Measurements from ENCODE around the gene DSCAM.

The DSCAM gene

GRCh38 chr21:40633048-40633447 is 213.9 kb downstream of the DSCAM start:
- Histone ChIP-seq H3K27ac (ENCODE audit: low read depth, low read length) (no peak overlapping the region), H3K36me3 (ENCODE audit: control insufficient read depth in 5 of 5, insufficient read depth in 5 of 5, low read length in 5 of 5) (no peaks in the 10 kb centered on the region), H3K9me3 (ENCODE audit: control insufficient read depth in 5 of 5, low read length in 5 of 5) (no peaks in the 10 kb centered on the region), H3K4me3 (ENCODE audit: low read depth in 1 of 5, low read length in 5 of 5) (no peak overlapping the region), H3K4me1 (ENCODE audit: control insufficient read depth in 5 of 5, insufficient read depth in 5 of 5, low read length in 5 of 5) (no peaks in the 10 kb centered on the region), H3K9ac (ENCODE audit: low read length in 5 of 5) (no peak overlapping the region), H3K27me3 (ENCODE audit: control insufficient read depth in 5 of 5, insufficient read depth in 4 of 5, low read length in 5 of 5) (no peaks in the 10 kb centered on the region)

- H3K27ac ChIP-seq (ENCODE audit: low read depth, low read length) = no peak overlapping the region
- no peaks in the 10 kb centered on the region for H3K9me3 ChIP-seq (ENCODE audit: control insufficient read depth in 5 of 5, low read length in 5 of 5)
- H3K27me3 ChIP-seq (ENCODE audit: control insufficient read depth in 5 of 5, insufficient read depth in 4 of 5, low read length in 5 of 5) = no peaks in the 10 kb centered on the region
- H3K4me3 ChIP-seq (ENCODE audit: low read depth in 1 of 5, low read length in 5 of 5) = no peak overlapping the region
- H3K4me1 ChIP-seq (ENCODE audit: control insufficient read depth in 5 of 5, insufficient read depth in 5 of 5, low read length in 5 of 5) = no peaks in the 10 kb centered on the region
- no peaks in the 10 kb centered on the region for H3K36me3 ChIP-seq (ENCODE audit: control insufficient read depth in 5 of 5, insufficient read depth in 5 of 5, low read length in 5 of 5)
- no peak overlapping the region for H3K9ac ChIP-seq (ENCODE audit: low read length in 5 of 5)
Measured at GRCh38 chr21:40631211-40631610, 215.7 kb downstream of the DSCAM start.

- H3K27ac ChIP-seq (ENCODE audit: low read depth, low read length) = no peak overlapping the region
- H3K4me3 ChIP-seq (ENCODE audit: low read depth in 1 of 5, low read length in 5 of 5) = no peak overlapping the region
- H3K9me3 ChIP-seq (ENCODE audit: control insufficient read depth in 5 of 5, low read length in 5 of 5) = no peaks in the 10 kb centered on the region
- no peaks in the 10 kb centered on the region for H3K36me3 ChIP-seq (ENCODE audit: control insufficient read depth in 5 of 5, insufficient read depth in 5 of 5, low read length in 5 of 5)
- no peak overlapping the region for H3K9ac ChIP-seq (ENCODE audit: low read length in 5 of 5)
- H3K27me3 ChIP-seq (ENCODE audit: control insufficient read depth in 5 of 5, insufficient read depth in 4 of 5, low read length in 5 of 5) = no peaks in the 10 kb centered on the region
- H3K4me1 ChIP-seq (ENCODE audit: control insufficient read depth in 5 of 5, insufficient read depth in 5 of 5, low read length in 5 of 5) = no peaks in the 10 kb centered on the region
Measured at GRCh38 chr21:40625991-40626390, 221.0 kb downstream of the DSCAM start.

GRCh38 chr21:40623528-40623927 is 223.4 kb downstream of the DSCAM start:
- Histone ChIP-seq H3K9me3 (ENCODE audit: control insufficient read depth in 5 of 5, low read length in 5 of 5) (no peaks in the 10 kb centered on the region), H3K36me3 (ENCODE audit: control insufficient read depth in 5 of 5, insufficient read depth in 5 of 5, low read length in 5 of 5) (no peaks in the 10 kb centered on the region), H3K27ac (ENCODE audit: low read depth, low read length) (no peak overlapping the region), H3K27me3 (ENCODE audit: control insufficient read depth in 5 of 5, insufficient read depth in 4 of 5, low read length in 5 of 5) (no peaks in the 10 kb centered on the region), H3K9ac (ENCODE audit: low read length in 5 of 5) (no peak overlapping the region), H3K4me1 (ENCODE audit: control insufficient read depth in 5 of 5, insufficient read depth in 5 of 5, low read length in 5 of 5) (no peaks in the 10 kb centered on the region), H3K4me3 (ENCODE audit: low read depth in 1 of 5, low read length in 5 of 5) (no peak overlapping the region)

- Histone ChIP-seq H3K9me3 (ENCODE audit: control insufficient read depth in 5 of 5, low read length in 5 of 5) (peaks cover 0 to under 1% (median 0%) of the 10 kb centered on the region in 5 donors), H3K27me3 (ENCODE audit: control insufficient read depth in 5 of 5, insufficient read depth in 4 of 5, low read length in 5 of 5) (no peaks in the 10 kb centered on the region), H3K4me1 (ENCODE audit: control insufficient read depth in 5 of 5, insufficient read depth in 5 of 5, low read length in 5 of 5) (no peaks in the 10 kb centered on the region), H3K36me3 (ENCODE audit: control insufficient read depth in 5 of 5, insufficient read depth in 5 of 5, low read length in 5 of 5) (no peaks in the 10 kb centered on the region), H3K27ac (ENCODE audit: low read depth, low read length) (no peak overlapping the region), H3K4me3 (ENCODE audit: low read depth in 1 of 5, low read length in 5 of 5) (no peak overlapping the region), H3K9ac (ENCODE audit: low read length in 5 of 5) (no peak overlapping the region)
Measured at GRCh38 chr21:40622531-40622930, 224.4 kb downstream of the DSCAM start.

- H3K36me3 ChIP-seq (ENCODE audit: control insufficient read depth in 5 of 5, insufficient read depth in 5 of 5, low read length in 5 of 5) = no peaks in the 10 kb centered on the region
- H3K9me3 ChIP-seq (ENCODE audit: control insufficient read depth in 5 of 5, low read length in 5 of 5) = peaks cover 0 to 3% (median 0%) of the 10 kb centered on the region in 5 donors
- no peaks in the 10 kb centered on the region for H3K4me1 ChIP-seq (ENCODE audit: control insufficient read depth in 5 of 5, insufficient read depth in 5 of 5, low read length in 5 of 5)
Measured at GRCh38 chr21:40620386-40621145, 226.4 kb downstream of the DSCAM start.

GRCh38 chr21:40618191-40618973 is 228.6 kb downstream of the DSCAM start:
- H3K36me3 ChIP-seq (ENCODE audit: control insufficient read depth in 5 of 5, insufficient read depth in 5 of 5, low read length in 5 of 5) = no peaks in the 10 kb centered on the region
- no peak overlapping the region for H3K4me3 ChIP-seq (ENCODE audit: low read depth in 1 of 5, low read length in 5 of 5)
- H3K9ac ChIP-seq (ENCODE audit: low read length in 5 of 5) = no peak overlapping the region
- no peak overlapping the region for H3K27ac ChIP-seq (ENCODE audit: low read depth, low read length)
- peaks cover 0 to 3% (median 0%) of the 10 kb centered on the region in 5 donors for H3K27me3 ChIP-seq (ENCODE audit: control insufficient read depth in 5 of 5, insufficient read depth in 4 of 5, low read length in 5 of 5)
- H3K4me1 ChIP-seq (ENCODE audit: control insufficient read depth in 5 of 5, insufficient read depth in 5 of 5, low read length in 5 of 5) = no peaks in the 10 kb centered on the region
- peaks cover 0 to 3% (median 0%) of the 10 kb centered on the region in 5 donors for H3K9me3 ChIP-seq (ENCODE audit: control insufficient read depth in 5 of 5, low read length in 5 of 5)

More at GRCh38 chr21:40620386-40621145, 226.4 kb downstream of the DSCAM start:
- Histone ChIP-seq H3K9ac (ENCODE audit: low read length in 5 of 5) (no peak overlapping the region), H3K27ac (ENCODE audit: low read depth, low read length) (no peak overlapping the region), H3K27me3 (ENCODE audit: control insufficient read depth in 5 of 5, insufficient read depth in 4 of 5, low read length in 5 of 5) (peaks cover 0 to 3% (median 0%) of the 10 kb centered on the region in 5 donors), H3K4me3 (ENCODE audit: low read depth in 1 of 5, low read length in 5 of 5) (no peak overlapping the region)

- no peak overlapping the region for H3K4me3 ChIP-seq (ENCODE audit: low read depth in 1 of 5, low read length in 5 of 5)
- H3K27ac ChIP-seq (ENCODE audit: low read depth, low read length) = no peak overlapping the region
- peaks cover 0 to 3% (median 0%) of the 10 kb centered on the region in 5 donors for H3K9me3 ChIP-seq (ENCODE audit: control insufficient read depth in 5 of 5, low read length in 5 of 5)
- H3K4me1 ChIP-seq (ENCODE audit: control insufficient read depth in 5 of 5, insufficient read depth in 5 of 5, low read length in 5 of 5) = no peaks in the 10 kb centered on the region
- H3K36me3 ChIP-seq (ENCODE audit: control insufficient read depth in 5 of 5, insufficient read depth in 5 of 5, low read length in 5 of 5) = no peaks in the 10 kb centered on the region
- H3K27me3 ChIP-seq (ENCODE audit: control insufficient read depth in 5 of 5, insufficient read depth in 4 of 5, low read length in 5 of 5) = peaks cover 0 to 3% (median 0%) of the 10 kb centered on the region in 5 donors
- no peak overlapping the region for H3K9ac ChIP-seq (ENCODE audit: low read length in 5 of 5)
Measured at GRCh38 chr21:40616377-40616704, 230.6 kb downstream of the DSCAM start.

- no peak overlapping the region for H3K4me3 ChIP-seq (ENCODE audit: low read depth in 1 of 5, low read length in 5 of 5)
- no peaks in the 10 kb centered on the region for H3K4me1 ChIP-seq (ENCODE audit: control insufficient read depth in 5 of 5, insufficient read depth in 5 of 5, low read length in 5 of 5)
- peaks cover 0 to 3% (median 0%) of the 10 kb centered on the region in 5 donors for H3K9me3 ChIP-seq (ENCODE audit: control insufficient read depth in 5 of 5, low read length in 5 of 5)
- no peaks in the 10 kb centered on the region for H3K36me3 ChIP-seq (ENCODE audit: control insufficient read depth in 5 of 5, insufficient read depth in 5 of 5, low read length in 5 of 5)
- no peak overlapping the region for H3K9ac ChIP-seq (ENCODE audit: low read length in 5 of 5)
- H3K27me3 ChIP-seq (ENCODE audit: control insufficient read depth in 5 of 5, insufficient read depth in 4 of 5, low read length in 5 of 5) = peaks cover 0 to 3% (median 0%) of the 10 kb centered on the region in 5 donors
- no peak overlapping the region for H3K27ac ChIP-seq (ENCODE audit: low read depth, low read length)
Measured at GRCh38 chr21:40615505-40616376, 231.2 kb downstream of the DSCAM start.

All from subcutaneous abdominal adipose tissue (tissue), 5 donors.